GM18868 (cell line): ENCODE results near the gene ZFAND3.

ENCODE experiments used
- ATAC-seq: cut with Tn5 transposase; IDR thresholded peaks from one replicate; pipeline ENCODE4 v1.9.1; 2021; ENCODE audit warnings: mild to moderate bottlenecking, moderate library complexity; ENCODE audit not compliant: unreplicated experiment

Gene ZFAND3

DNA sequence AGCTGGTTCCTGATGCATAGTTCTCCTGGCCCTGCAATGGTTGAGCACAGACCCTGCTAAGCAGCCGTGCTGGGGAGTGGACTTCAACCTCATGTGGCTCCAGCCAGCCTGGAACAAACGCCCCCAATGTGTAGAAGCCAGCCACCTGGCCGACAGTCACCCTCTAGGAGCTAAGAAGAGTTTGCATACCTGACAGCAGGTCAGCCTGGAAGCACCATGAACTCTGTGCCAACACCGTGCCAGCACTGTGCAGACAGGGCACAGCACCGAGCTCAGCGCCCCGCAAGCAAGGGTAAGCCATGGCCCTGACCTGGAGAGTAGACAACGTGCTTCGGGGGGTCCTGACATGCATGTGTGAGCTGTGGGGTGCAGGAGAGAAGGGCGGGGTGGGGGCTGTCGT lies 356.3 kb downstream of the ZFAND3 start:
- ATAC-seq, result no peak

DNA sequence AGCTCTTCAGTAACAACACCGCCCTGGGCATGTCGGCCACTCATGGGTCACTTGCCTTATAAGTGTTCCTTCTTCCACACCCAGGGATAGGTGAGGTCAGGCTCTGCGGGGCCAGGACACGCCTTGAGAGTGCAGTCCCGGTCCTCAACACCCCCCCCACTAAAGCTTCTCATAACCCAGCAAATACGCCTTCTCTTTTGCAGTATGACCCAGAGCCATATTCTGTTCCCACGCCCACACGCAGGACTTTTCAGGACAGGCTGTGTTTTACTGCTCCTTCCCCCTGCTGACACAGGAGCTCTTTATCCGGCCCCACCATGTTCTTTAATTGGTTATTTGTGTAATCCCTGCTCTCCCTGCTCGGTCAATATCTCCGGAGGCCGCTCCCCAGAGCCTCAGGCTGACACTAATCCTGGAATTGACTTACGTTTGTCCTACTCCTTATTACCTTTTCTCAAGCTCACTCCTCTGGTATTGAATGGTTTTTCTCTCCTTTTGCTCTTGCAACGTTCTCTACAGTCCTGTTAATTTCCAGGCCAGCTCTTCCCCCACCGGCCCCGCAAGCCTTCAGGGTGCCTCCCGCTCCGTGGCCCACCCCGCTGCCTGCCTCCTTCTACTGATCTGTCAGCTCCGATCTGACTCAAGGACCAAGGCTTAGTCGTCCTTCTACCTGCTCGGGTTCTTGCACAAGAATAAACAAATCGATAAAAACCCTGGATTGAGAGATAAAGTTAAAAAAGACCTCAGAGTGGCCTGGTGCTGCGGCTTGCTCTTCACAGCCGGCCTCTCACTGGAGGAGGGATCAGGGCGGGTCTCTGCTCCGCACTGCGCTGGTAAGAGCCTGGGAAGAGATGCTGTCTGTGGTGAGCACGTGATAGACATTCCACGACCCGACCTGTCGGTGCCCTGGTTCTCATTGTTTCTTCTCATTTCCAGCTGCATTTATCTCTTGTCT lies 357.5 kb downstream of the ZFAND3 start:
- ATAC-seq, result no peak

DNA sequence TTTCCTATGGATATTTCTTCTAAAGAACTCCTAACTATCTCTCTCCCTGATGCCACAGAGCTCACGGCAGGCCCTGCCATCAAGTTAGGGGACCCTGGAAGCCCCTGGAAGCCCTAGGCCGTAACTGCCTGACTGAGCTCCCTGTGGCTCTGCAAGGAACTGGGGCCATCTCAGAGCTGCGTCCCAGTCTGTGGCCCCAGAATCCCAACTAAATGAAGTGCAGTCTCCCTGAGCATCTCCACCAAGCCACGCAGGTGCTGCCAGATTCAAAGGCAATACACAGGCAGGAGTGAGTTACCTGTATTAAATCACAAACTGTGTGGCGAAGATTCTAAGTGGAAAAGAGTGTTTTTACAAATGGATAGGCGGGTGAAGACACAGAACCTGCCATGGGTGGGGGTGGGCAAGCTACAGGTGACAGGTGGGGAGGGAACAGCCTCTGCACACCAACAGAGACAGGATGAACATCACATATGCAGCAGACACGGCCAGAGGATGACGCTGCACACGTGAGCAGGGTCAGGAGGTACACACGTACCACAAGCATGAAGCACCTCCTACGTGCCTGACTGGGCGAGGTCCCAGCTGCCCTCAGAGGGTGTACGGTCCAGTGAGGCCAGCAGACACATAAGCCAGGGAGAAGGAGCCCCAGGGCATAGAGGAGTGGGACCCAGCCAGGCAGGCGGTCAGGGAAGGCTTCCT lies 358.5 kb downstream of the ZFAND3 start:
- no peak for ATAC-seq

DNA sequence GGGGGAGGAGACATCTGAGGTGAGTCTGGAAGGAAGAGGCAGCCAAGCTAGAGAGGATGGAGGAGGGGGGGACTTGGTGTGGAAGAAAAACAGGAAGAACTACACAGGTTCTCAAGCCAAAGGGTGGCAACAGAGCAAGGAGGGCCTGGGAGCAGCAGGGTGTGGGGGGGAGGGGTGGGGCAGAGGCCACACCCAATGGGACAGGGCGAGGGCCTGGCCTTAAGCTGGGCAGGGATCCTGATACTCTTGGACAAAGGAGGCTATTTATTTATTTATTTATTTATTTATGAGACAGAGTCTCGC lies 359.0 kb downstream of the ZFAND3 start:
- no peak for ATAC-seq

DNA sequence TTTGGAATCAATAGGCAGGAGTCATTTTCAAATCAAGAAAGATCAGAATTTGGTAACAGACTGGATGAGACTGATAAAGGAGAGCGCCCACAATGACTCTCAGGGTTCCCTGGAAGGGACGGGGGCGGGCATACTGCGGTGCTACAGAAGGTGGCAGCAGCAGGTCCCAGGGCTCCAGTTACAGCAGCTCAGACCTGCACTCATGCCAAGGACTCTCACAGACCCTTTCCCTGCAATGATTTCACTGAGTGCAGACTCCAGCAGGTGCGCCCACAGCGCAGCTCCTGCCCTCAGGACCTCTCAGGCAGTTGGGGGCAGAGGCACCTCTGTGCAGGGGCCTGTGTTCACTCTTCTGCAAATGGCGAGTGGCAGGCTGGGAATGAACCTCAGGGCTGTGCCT lies 359.8 kb downstream of the ZFAND3 start:
- no peak for ATAC-seq

DNA sequence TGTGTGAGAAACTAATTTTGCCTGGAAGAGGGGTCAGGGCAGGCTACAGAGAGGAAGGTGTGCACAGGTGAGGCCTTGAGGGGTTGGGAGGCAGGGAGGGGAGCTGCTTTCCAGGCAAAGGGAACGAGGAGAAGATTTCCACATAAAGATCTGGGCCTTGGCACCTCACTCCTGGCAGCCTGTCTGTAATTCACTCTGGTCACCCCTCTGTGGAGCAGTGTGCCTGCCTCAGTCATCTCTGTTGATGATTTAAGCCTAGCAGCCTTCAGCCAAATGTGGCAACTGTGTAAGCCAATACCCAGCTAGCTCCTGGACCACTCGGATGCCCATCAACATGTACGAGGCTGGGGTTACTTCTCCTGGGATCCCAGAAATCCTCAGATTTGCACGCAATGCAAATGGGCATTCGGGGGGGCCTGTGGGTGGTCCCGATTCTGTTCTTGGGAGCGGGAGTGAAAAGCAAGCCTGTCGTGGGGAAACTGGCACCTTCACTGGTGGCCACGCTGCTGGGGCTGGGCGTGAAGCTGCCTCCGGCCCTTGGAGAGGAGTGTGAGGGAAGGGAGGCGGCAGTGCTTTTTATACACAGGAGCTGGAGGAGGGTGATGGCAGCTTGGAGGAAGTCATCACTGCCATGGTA lies 360.4 kb downstream of the ZFAND3 start:
- ATAC-seq, result no peak

DNA sequence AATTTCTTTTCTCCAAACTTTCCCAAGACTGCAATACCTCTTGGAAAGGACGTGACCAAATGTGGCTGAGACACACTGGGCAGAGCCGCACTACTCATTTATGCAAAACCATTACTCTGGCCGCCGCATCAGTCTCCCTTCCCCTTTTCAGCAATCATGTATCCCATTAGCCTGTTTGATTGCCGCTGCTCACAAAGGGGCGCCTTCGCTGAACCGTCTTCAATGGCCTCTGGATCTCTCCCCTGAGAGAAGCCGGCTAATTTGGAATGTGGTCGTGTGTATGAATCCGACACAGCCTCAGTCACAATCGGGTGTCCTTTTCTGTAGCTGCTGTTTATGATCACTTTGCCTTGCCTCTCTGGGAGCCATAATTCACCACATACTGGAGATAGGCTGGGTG lies 361.1 kb downstream of the ZFAND3 start:
- no peak for ATAC-seq

DNA sequence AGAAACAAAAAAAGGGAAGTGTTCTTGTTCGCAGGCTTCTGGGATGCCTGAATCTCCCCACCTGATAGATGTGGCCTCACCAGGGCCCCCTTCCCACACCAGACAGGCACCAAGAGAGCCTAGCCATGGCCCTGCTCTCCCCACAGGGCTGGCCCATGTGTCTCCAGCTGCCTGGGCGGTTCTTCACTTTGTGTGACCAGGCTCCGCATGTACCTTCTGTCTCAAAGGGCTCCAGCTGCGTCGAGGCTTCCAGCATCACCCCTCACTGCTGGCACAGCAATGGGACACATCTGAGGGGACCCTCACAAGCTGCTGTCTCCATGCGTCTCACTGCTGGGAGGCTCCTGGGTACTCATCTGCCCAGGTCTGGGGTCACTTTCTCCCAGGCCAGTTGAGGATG lies 362.9 kb downstream of the ZFAND3 start:
- no peak for ATAC-seq

DNA sequence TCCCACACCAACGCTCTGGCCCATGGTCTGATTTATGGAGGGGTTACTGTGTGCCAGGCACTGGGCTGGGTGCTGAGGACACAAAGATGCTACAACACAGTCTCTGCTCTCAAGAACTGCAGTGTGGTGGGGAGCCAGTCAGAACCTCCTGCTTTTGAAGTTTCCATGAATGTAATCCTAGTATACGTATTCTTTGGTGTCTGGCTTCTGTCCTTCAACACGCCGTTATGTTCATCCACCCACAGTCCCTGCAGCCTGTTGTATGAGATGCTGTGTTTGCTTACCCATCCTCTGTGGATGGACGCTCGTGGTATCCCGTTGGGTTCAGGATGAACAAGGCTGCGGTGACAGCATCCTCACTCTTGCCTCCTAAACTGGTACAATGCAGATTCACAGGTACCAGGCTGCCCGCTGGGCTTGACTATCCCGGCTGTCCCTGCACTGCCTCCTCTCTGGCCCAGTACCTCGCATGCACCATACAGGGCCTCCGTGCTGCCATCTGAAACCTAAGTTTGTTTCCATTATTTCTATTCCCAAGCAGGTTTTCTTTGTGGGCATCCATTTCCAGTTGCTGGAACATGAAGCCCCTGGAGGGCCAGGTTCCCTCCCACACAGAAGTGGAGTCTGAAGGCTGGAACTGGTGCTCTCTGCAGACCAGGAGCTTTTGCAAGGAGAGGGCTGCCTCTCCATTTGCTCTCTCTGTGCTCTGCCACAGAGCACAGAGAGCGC lies 364.5 kb downstream of the ZFAND3 start:
- no peak for ATAC-seq

DNA sequence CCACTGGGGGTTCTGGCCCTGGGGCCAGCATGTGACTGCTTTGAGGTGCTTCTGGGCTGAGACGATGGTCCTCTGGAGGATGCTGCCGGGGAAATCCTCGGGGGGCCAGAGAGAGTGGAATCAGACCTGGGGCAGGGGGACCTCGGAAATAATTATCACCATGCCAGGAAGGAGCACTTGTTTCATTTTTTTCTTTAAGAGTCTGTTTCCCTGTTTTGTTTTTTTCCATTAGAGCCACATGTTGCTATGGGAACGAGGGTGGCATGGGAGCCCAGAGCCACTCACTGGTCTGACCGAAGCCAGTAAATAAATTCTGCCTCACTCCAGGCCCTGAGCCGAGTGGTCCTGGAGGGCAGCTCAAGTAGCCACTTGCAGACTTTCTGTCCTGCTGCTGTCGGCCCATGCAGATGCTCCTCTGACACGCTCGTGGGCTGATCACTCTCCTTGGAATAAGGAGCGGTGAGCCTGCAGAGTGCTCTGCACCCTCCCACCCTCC lies 365.1 kb downstream of the ZFAND3 start:
- ATAC-seq, result no peak

DNA sequence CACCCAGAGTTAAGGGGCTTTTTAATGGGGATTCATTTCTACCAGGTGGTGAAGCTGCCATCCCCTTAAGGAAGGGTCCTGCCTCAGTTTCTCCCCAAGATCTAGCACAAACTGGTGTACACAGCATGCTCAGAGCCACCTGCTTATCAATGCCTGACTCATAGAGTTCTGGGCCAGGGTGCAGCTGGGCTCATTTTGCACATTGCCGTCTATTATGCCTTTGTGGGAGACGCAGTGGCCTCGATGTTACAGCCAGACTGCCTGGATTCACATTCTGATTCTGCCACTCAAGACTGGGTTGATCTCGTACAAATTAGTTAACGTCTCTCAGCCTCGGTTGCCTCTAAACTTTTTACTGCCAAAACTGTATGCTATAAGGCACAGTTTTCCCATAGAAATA lies 365.7 kb downstream of the ZFAND3 start:
- no peak for ATAC-seq

DNA sequence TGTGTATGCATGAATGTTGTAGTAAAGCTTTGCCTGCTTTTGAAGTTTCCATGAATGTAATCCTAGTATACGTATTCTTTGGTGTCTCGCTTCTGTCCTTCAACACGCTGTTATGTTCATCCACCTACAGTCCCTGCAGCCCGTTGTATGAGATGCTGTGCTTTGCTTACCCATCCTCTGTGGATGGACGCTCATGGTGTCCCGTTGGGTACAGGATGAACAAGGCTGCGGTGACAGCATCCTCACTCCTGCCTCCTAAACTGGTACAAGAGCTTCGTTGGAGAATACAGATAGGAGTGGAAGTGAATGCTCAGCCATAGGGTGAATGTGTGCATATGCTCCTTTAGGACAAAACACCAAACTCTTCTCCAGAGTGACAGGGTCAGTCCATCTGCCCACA lies 366.2 kb downstream of the ZFAND3 start:
- no peak for ATAC-seq

DNA sequence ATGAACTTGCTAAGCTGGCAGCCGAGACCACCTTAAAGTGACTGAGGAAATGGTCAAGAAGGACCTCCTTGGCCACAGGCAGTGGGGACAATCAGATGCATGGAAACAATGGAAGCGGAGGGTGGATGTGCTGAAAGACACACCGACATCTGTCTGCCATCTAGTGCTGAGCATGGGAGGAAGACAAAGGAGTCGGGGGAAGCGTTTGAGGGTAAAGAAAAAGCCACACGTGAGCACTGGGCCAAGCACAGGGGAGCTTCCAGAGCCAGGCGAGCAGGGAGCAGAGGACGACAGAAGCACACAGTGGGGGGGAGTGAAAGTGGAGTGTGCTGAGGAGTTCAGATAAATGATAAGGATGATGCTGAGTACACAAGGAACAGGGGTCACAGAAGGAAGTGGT lies 367.8 kb downstream of the ZFAND3 start:
- ATAC-seq, result no peak

DNA sequence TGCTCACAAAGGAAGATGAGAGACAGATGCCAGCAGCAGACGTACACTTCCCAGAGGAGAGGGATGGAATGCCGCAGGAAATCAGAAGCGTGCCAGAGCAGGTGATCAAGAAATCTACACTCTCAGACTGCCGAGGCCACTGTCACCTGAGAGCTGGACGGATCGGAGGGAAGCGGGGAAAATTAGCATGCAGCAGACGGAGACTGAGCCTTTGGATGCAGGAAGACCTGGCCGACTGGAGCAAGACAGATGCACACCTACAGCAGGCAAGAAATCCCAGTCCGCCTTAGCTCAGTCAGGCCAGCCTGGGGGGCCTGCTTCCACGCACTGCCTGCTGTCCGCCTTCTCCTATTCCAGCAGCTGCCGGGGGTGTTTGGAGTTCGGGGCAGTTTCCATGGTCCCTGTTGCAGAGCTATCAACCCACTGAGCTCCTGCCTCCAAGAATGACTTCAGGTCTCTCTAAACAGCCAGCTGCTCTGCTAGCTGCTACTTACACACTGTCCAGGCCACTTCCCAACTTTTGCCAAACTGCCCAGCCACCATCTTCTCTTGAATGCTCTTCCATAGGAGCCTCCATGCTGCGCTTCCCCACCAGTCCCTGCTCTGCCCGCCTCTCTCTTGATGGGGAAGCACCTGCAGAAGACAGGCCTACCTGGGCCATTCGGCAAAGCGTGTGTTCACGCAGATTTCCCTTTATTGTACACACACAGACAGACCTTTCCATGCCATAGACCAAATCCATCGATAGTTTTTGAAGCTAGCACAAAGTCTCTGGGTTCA lies 368.5 kb downstream of the ZFAND3 start:
- no peak for ATAC-seq

DNA sequence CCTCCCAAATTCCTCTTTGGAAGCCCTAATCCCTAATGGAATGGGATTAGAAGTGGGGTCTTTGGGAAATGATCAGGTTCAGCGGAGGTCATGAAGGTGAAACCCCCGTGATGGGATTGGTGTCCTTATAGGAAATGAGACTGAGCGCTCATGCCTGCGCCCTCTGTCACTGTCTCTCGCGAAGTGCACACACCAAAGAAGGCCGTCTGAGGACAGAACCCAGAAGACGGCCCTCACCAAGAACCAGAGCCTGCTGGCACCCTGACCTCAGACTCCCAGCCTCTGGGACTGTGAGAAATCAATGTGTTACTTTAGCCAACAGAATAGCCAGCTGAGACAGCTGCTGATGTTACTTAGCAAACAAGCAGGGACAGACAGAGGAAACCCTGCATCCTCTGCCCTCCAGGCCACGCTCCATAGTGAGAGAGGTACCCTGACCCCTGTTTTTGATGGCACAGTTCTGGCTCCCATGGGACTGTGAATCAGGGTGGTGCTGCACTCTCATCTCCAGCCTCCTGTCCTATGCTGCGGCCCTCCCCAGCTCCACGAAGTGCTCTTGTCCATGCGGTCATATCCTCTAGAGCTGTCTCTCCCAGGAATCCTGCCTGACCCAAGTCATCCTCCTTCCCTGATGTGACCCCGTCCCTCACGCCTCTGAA lies 369.3 kb downstream of the ZFAND3 start:
- ATAC-seq, result no peak

DNA sequence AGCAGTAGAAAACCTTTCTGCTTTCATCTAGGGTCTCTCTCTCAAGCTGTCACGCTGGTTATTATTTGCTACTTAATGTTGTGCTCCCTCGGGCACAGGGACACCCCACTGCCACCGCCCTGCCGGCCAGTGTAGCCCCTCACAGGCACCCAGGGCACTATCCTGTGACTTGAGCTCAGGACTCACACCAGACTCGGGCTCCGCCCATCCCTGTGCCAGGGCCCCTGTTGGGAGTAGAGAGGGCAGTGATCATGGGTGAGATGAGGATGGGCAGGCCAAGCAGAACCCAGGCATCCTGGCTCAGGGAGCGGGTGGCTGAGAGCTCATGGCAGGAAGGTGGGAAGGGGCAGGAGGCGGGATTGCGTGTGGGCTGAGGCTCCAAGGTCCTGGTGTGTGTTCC lies 371.9 kb downstream of the ZFAND3 start:
- no peak for ATAC-seq

DNA sequence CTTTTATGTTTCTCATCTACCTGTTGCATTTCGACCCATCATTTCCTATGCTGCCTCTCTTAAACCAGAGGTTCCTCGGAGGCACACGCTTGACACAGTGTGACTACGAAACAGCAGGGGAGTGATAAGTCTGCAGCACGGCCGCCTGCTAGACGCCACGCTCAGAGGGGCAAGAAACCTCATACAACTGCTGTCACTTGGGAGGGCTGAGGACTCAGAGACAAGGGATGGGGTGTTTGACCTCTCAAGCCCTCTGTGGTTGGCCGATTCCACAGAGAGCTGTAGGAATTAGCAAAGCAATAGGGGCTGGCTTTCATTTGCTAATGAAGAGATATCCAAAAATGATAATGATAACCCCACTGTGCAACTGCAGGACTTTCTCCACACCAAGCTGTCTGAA lies 372.5 kb downstream of the ZFAND3 start:
- no peak for ATAC-seq

DNA sequence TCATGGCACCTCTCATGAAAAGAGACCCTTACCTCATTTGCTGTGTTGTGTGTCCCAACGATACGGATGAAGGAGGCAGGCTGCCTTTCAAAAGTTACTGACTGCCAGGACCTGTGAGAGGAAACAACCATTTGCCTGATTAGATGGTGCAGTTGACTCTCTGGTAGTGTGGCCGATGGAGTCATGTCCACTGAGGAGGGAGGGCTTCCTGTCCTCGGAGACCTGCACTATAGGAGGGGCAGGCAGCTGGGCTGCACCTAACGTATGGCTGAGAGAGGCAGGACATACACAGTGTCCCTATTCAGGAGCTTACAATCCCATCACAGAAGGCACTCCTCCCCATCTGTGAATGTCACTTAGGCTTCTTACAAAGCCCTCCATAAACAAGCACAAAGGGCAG lies 373.0 kb downstream of the ZFAND3 start:
- ATAC-seq, result no peak

DNA sequence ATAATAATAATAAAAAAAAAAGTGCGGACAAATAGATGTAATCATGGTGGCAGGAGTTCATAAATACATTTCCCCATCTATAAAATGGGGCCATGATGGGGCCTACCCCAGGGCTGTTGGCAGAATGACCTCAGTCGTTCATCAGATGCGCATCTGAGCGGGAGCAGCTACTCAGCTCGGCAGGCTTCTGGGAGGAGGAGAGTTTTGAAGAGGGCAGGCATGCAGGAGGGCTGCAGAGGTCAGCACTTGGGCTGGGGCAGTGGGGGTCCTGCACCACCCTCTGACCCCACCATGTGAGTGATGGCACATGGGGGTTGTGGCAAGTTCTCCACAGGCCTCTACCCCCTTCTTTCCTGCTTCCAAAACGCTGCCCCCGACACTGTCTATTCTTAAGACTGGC lies 373.5 kb downstream of the ZFAND3 start:
- ATAC-seq, result no peak
